H1 (cell line): Measurements from ENCODE around the gene AGBL1. TPM values are rescaled to one million over a fixed set of nuclear protein-coding genes. Genes with fewer than 3 reads are reported as not detected.

ENCODE experiments used
- CTCF ChIA-PET: fragments of 300-600 bp; sonication (Branson Sonifier 250); formaldehyde crosslinking; loops from one replicate; lab custom pipeline; 2021; ENCODE audit not compliant: partially characterized antibody; lab: Charles Lee
- POLR2A ChIA-PET: fragments of 300-600 bp; sonication (Branson Sonifier 250); formaldehyde crosslinking; loops from one replicate; lab custom pipeline; 2021; ENCODE audit warnings: inconsistent platforms; ENCODE audit not compliant: partially characterized antibody; lab: Charles Lee
- DNase-seq, 2 experiments: peaks; one replicate each; pipeline versions ENCODE4 v3.0.0 to v3.0.0-alpha.2; 2010 to 2022; ENCODE audit warnings: low spot score in 2 of 2, low read depth in 1 of 2, mixed read lengths in 1 of 2
- FAIRE-seq: peaks from 2 replicates; lab custom pipeline; 2011; peaks lifted over from hg19 to GRCh38; lab: Jason Lieb, UNC
- H2AFZ ChIP-seq: 2 replicates; pipeline ENCODE4 v1.8.1; 2012; ENCODE audit warnings: low read length, inconsistent platforms
- H2AK5ac ChIP-seq: 2 replicates; pipeline ENCODE4 v1.6.1; 2013; ENCODE audit warnings: low read depth, low read length
- H2BK120ac ChIP-seq: replicated peaks from 2 replicates; pipeline ENCODE3; 2013; ENCODE audit warnings: low read depth, low read length, inconsistent platforms
- H2BK12ac ChIP-seq: 2 replicates; pipeline ENCODE4 v1.6.1; 2013; ENCODE audit warnings: low read depth, low read length
- H2BK15ac ChIP-seq: 2 replicates; pipeline ENCODE4 v1.6.1; 2013; ENCODE audit warnings: low read length
- H2BK20ac ChIP-seq: 2 replicates; pipeline ENCODE4 v1.6.1; 2013; ENCODE audit warnings: low read length
- H2BK5ac ChIP-seq: 2 replicates; pipeline ENCODE4 v1.6.1; 2013; ENCODE audit warnings: low read depth, low read length
- H3K14ac ChIP-seq: 2 replicates; pipeline ENCODE4 v1.6.1; 2013; ENCODE audit warnings: inconsistent platforms; ENCODE audit not compliant: insufficient read length
- H3K18ac ChIP-seq: 2 replicates; pipeline ENCODE4 v1.6.1; 2013; ENCODE audit warnings: low read length; ENCODE audit errors: extremely low read depth
- H3K23ac ChIP-seq: 2 replicates; pipeline ENCODE4 v1.6.1; 2013; ENCODE audit warnings: inconsistent platforms; ENCODE audit not compliant: insufficient read length
- H3K23me2 ChIP-seq: 2 replicates; pipeline ENCODE4 v1.6.1; 2013; ENCODE audit warnings: low read depth, low read length
- H3K27ac ChIP-seq: 2 replicates; pipeline ENCODE4 v1.6.1; 2011; ENCODE audit warnings: low read depth, low read length, inconsistent platforms
- H3K27me3 ChIP-seq, 4 experiments: replicated peaks in 1 of 4; 1 replicate in 1 of 4; 2 replicates in 3 of 4; pipeline versions ENCODE4 v1.6.1 to v1.8.1; 2011 to 2013; ENCODE audit warnings: low read length in 3 of 4, mild to moderate bottlenecking in 3 of 4, inconsistent platforms in 2 of 4, mixed read lengths in 2 of 4, moderate library complexity in 1 of 4; ENCODE audit not compliant: control insufficient read depth in 3 of 4, insufficient read depth in 3 of 4; ENCODE audit errors: extremely low read depth in 1 of 4
- H3K36me3 ChIP-seq, 4 experiments: 2 replicates each; pipeline versions ENCODE4 v1.6.1 to v1.8.1; 2011 to 2013; ENCODE audit warnings: mild to moderate bottlenecking in 4 of 4, low read length in 3 of 4, moderate library complexity in 2 of 4, control low read depth in 1 of 4, inconsistent platforms in 1 of 4; ENCODE audit not compliant: insufficient read depth in 4 of 4, control insufficient read depth in 2 of 4
- H3K4ac ChIP-seq: replicated peaks from 2 replicates; pipeline ENCODE3; 2013; ENCODE audit warnings: low read length, low read depth, mixed read lengths, inconsistent platforms; ENCODE audit not compliant: insufficient read length
- H3K4me1 ChIP-seq, 4 experiments: replicated peaks in 1 of 4; 1 replicate in 1 of 4; 2 replicates in 3 of 4; pipeline versions ENCODE4 v1.6.1 to v1.8.1; 2011 to 2013; ENCODE audit warnings: low read length in 3 of 4, inconsistent platforms in 2 of 4, mixed read lengths in 1 of 4; ENCODE audit not compliant: insufficient read depth in 4 of 4, control insufficient read depth in 3 of 4
- H3K4me2 ChIP-seq, 2 experiments: 2 replicates each; pipeline versions ENCODE4 v1.6.1 to v1.8.1; 2011 to 2013; ENCODE audit warnings: low read depth in 2 of 2, low read length in 2 of 2, control low read depth in 1 of 2, inconsistent platforms in 1 of 2, mild to moderate bottlenecking in 1 of 2; ENCODE audit not compliant: insufficient read depth in 1 of 2
- H3K4me3 ChIP-seq, 4 experiments: fragments of 200-600, 300-600 bp in 1 of 4; sonication (generic), shearing (Covaris generic), sonication (Bioruptor Twin) in 1 of 4; 2 replicates each; pipeline versions ENCODE4 v1.5.1 to v1.8.1; 2011 to 2016; ENCODE audit warnings: low read length in 4 of 4, low read depth in 3 of 4, control low read depth in 2 of 4, inconsistent platforms in 2 of 4, mild to moderate bottlenecking in 2 of 4, mixed read lengths in 1 of 4, moderate library complexity in 1 of 4; ENCODE audit not compliant: insufficient read depth in 2 of 4; ENCODE audit errors: extremely low read depth in 1 of 4
- H3K56ac ChIP-seq: replicated peaks from 2 replicates; pipeline ENCODE3; 2013; ENCODE audit warnings: low read depth, mild to moderate bottlenecking, mixed read lengths, low read length, inconsistent platforms; ENCODE audit not compliant: insufficient read length
- H3K79me1 ChIP-seq: 2 replicates; pipeline ENCODE4 v1.6.1; 2013; ENCODE audit warnings: low read depth, low read length, control low read depth
- H3K79me2 ChIP-seq, 2 experiments: 2 replicates each; pipeline versions ENCODE4 v1.6.1 to v1.8.1; 2012 to 2013; ENCODE audit warnings: low read length in 2 of 2, mild to moderate bottlenecking in 2 of 2, inconsistent platforms in 1 of 2; ENCODE audit not compliant: insufficient read depth in 2 of 2, control insufficient read depth in 1 of 2
- H3K9ac ChIP-seq, 4 experiments: replicated peaks in 1 of 4; 1 replicate in 1 of 4; 2 replicates in 3 of 4; pipeline versions ENCODE4 v1.6.1 to v1.8.1; 2011 to 2013; ENCODE audit warnings: low read depth in 3 of 4, low read length in 3 of 4, control low read depth in 2 of 4, mild to moderate bottlenecking in 2 of 4, moderate library complexity in 2 of 4, inconsistent platforms in 1 of 4; ENCODE audit errors: extremely low read depth in 1 of 4
- H3K9me3 ChIP-seq, 2 experiments: 2 replicates each; pipeline versions ENCODE4 v1.6.1 to v1.8.1; 2012 to 2013; ENCODE audit warnings: mild to moderate bottlenecking in 2 of 2, moderate library complexity in 2 of 2, control low read depth in 1 of 2, inconsistent platforms in 1 of 2, low read depth in 1 of 2, low read length in 1 of 2, mixed read lengths in 1 of 2; ENCODE audit not compliant: insufficient read depth in 2 of 2
- H4K20me1 ChIP-seq, 2 experiments: replicated peaks in 1 of 2; 2 replicates each; pipeline versions ENCODE3 to v1.8.1; 2011 to 2013; ENCODE audit warnings: inconsistent platforms in 2 of 2, low read length in 2 of 2, mild to moderate bottlenecking in 1 of 2; ENCODE audit not compliant: insufficient read depth in 2 of 2, control insufficient read depth in 1 of 2
- H4K5ac ChIP-seq: 2 replicates; pipeline ENCODE4 v1.6.1; 2013; ENCODE audit warnings: low read length, low read depth, mixed read lengths, inconsistent platforms; ENCODE audit not compliant: insufficient read length
- H4K8ac ChIP-seq: 2 replicates; pipeline ENCODE4 v1.8.0; 2013; ENCODE audit warnings: mild to moderate bottlenecking, moderate library complexity, low read length, inconsistent platforms; ENCODE audit not compliant: insufficient read depth; ENCODE audit errors: extremely low read depth
- H4K91ac ChIP-seq: replicated peaks from 2 replicates; pipeline ENCODE3; 2013; ENCODE audit warnings: low read length, mixed read lengths, inconsistent platforms; ENCODE audit not compliant: insufficient read length
- EGR1 ChIP-seq: IDR thresholded peaks from 2 replicates; pipeline ENCODE4 v1.6.1; 2011; ENCODE audit warnings: low read depth, low read length, borderline replicate concordance
- EZH2 ChIP-seq: fragments of 200-600 bp; sonication (generic); IDR thresholded peaks from 2 replicates; pipeline ENCODE4 v1.7.1; 2012; ENCODE audit warnings: low read depth, mild to moderate bottlenecking, moderate library complexity, low read length, inconsistent platforms; ENCODE audit not compliant: severe bottlenecking
- GTF2F1 ChIP-seq: IDR thresholded peaks from 2 replicates; pipeline ENCODE4 v1.6.1; 2012; ENCODE audit warnings: low read depth, low read length, improper control_type of control experiment, borderline replicate concordance
- JUN ChIP-seq: IDR thresholded peaks from 2 replicates; pipeline ENCODE4 v1.6.1; 2011; ENCODE audit warnings: low read depth, mild to moderate bottlenecking, improper control_type of control experiment, low read length
- MAFK ChIP-seq: IDR thresholded peaks from 2 replicates; pipeline ENCODE4 v1.6.1; 2012; ENCODE audit warnings: low read depth, mild to moderate bottlenecking, improper control_type of control experiment, low read length
- RBBP5 ChIP-seq: IDR thresholded peaks from 2 replicates; pipeline ENCODE4 v1.7.1; 2012; ENCODE audit warnings: low read depth, mild to moderate bottlenecking, inconsistent platforms, low read length, moderate library complexity, borderline replicate concordance
- SP4 ChIP-seq: IDR thresholded peaks from 2 replicates; pipeline ENCODE4 v1.6.1; 2012; ENCODE audit warnings: low read length, inconsistent platforms
- TAF1 ChIP-seq: IDR thresholded peaks from 2 replicates; pipeline ENCODE4 v1.6.1; 2011; ENCODE audit warnings: mild to moderate bottlenecking, low read depth, low read length
- YY1 ChIP-seq: IDR thresholded peaks from 2 replicates; pipeline ENCODE4 v1.6.1; 2011; ENCODE audit warnings: low read depth, mild to moderate bottlenecking, low read length
- WGBS, 2 experiments: shearing (Covaris generic) in 1 of 2; methylation state at CpG; one replicate each; pipeline versions ENCODE4 v1.1.6 to v1.1.7; 2013 to 2015; ENCODE audit warnings: low lambda C conversion rate in 2 of 2, mixed read lengths in 2 of 2, inconsistent platforms in 1 of 2, low coverage in 1 of 2, missing lambda C conversion rate in 1 of 2; ENCODE audit not compliant: insufficient replicate concordance in 2 of 2, insufficient coverage in 1 of 2, insufficient read length in 1 of 2; ENCODE audit errors: extremely low coverage in 1 of 2, missing lambda C conversion rate in 1 of 2; 5-methylcytosine and 5-hydroxymethylcytosine counted together
- polyA plus RNA-seq, 7 experiments: library from polyadenylated mRNA; depleted of rRNA in 3 of 7; stranded (reverse) in 5 of 7; unstranded in 2 of 7; fragments of >200 nt in 5 of 7; fragments of 200-250 nt in 2 of 7; gene quantifications; 1 replicate in 5 of 7; 2 replicates in 1 of 7; 4 replicates in 1 of 7; pipeline versions ENCODE4 v1.2.1 to v1.2.3, GENCODE V29; 2011 to 2013; ENCODE audit warnings: missing spikeins in 2 of 7, mixed read lengths in 2 of 7
- total RNA-seq: library from RNA; stranded (reverse); fragmentation: NEBNext Ultra II Directional; extraction: Animal tissue kit (Norgen Biotek cat#: 25700); gene quantifications from 2 replicates; pipeline ENCODE4 v1.2.1, GENCODE V29; 2021
- TF ChIP-seq, protein P1 (sequence below): IDR thresholded peaks from 2 replicates; pipeline ENCODE4 v1.6.1; 2012; ENCODE audit warnings: inconsistent platforms

AGBL1 gene
- total and polyA plus RNA-seq, 2 of the 8 experiments (the other 6 are each of a cell fraction or from before 2014, with no cell fraction given): not detected

DNA sequence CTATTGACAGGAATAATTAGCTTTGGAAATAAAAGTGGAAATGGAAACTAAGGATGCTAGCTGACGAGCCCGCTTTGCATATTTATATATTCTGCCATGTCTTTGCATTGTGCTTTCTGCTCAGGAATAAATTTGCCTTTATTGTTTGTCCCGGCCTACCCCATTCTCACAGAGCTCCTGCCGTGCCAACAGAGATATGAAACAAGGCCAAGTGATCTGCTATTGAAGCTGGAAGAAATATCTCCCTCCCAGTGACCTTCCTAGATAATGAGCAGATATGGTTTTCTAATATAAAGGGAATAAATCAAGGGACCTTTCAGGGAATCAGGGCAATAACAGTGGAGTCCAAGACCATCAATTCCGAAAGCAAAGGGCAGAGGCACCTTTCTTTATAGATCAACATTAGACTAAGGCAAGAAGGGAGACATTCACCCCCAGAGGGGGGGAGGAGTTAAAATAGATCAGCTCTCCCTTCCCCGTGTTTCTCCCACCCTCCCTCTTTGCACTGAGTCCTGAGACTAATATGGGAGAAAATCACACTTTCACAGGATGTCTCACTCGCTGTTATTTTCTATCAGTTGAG, 664.6 kb downstream of the AGBL1 start:
- 96% methylated on average over 7 of the region's 7 CpGs; no CpG with 5 or more reads in 1 of the 2 experiments for WGBS, 2 experiments
- H3K27me3 ChIP-seq: no peaks in the 10 kb centered on the region
- H2BK12ac ChIP-seq: no peak overlapping the region
- H3K4me1 ChIP-seq: no peaks in the 10 kb centered on the region
- H3K79me2 ChIP-seq: no peaks in the 10 kb centered on the region
- no peak overlapping the region for H4K91ac ChIP-seq
- no peak overlapping the region for H2BK5ac ChIP-seq
- H3K14ac ChIP-seq: no peak overlapping the region
- ChIA-PET CTCF (interaction anchor here (0.6 to 5.8 kb wide), 28 partner anchors 8 to 890 kb away, joined by 3 to 55 read pairs (median 7); no protein-coding TSS in a partner anchor), POLR2A (no interaction called here)
- H3K79me1 ChIP-seq: no peaks in the 10 kb centered on the region
- no peak overlapping the region for H3K9ac ChIP-seq
- H4K5ac ChIP-seq: no peak overlapping the region
- H3K27ac ChIP-seq: no peak overlapping the region
- FAIRE-seq (no peak), DNase-seq (no peak)
- H2AFZ ChIP-seq: no peak overlapping the region
- no peak overlapping the region for H3K18ac ChIP-seq
- H2BK120ac ChIP-seq: no peak overlapping the region
- H3K4me3 ChIP-seq: no peak overlapping the region
- H3K23ac ChIP-seq: no peak overlapping the region
- H2BK20ac ChIP-seq: no peak overlapping the region
- no peak overlapping the region for H4K8ac ChIP-seq
- H3K56ac ChIP-seq: no peak overlapping the region
- H3K9me3 ChIP-seq: no peaks in the 10 kb centered on the region
- no peaks in the 10 kb centered on the region for H3K23me2 ChIP-seq
- H2BK15ac ChIP-seq: no peak overlapping the region
- H3K36me3 ChIP-seq: no peaks in the 10 kb centered on the region
- no peak overlapping the region for H3K4me2 ChIP-seq
- H2AK5ac ChIP-seq: no peak overlapping the region
- no peak overlapping the region for H3K4ac ChIP-seq
- H4K20me1 ChIP-seq: no peaks in the 10 kb centered on the region
- TF ChIP-seq SP4 (no peak), RBBP5 (no peak), MAFK (no peak), TAF1 (no peak), EGR1 (no peak), JUN (no peak), YY1 (no peak), GTF2F1 (no peak), EZH2 (no peak)
- TF ChIP-seq, protein P1, sequence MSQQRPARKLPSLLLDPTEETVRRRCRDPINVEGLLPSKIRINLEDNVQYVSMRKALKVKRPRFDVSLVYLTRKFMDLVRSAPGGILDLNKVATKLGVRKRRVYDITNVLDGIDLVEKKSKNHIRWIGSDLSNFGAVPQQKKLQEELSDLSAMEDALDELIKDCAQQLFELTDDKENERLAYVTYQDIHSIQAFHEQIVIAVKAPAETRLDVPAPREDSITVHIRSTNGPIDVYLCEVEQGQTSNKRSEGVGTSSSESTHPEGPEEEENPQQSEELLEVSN: no peak
